COLO829 (cell line): Measurements from ENCODE around the gene NTN1.
"Not testable (repeated sequence)": the region's sequence is repeated elsewhere in the genome, so short reads cannot be mapped to it uniquely, and the experiment has no call there.

Experiments used
- DNase-seq: peaks from one replicate; pipeline ENCODE4 v3.0.0; 2012; ENCODE audit warnings: low spot score

Gene NTN1

DNA sequence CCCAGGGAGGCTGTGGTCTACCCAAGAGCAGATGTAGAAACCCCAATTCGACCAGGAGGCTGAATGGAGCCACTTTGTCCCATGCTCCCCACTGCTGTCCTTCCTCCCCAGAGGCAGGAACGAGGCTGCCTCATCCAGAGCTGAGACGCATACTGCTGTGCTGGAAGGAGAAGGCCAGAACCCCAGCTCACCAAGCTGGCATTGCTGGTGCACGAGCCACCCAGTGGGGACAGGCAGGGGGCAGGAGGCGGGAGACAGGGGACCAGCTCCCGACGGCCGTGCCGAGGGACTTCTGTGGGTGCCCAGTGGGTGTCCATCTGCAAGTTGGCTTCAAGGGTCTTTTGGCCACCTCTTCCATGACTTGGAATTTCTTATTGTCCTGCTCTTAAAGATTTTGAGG, 66.6 kb downstream of the NTN1 start:
- DNase-seq, result no peak

DNA sequence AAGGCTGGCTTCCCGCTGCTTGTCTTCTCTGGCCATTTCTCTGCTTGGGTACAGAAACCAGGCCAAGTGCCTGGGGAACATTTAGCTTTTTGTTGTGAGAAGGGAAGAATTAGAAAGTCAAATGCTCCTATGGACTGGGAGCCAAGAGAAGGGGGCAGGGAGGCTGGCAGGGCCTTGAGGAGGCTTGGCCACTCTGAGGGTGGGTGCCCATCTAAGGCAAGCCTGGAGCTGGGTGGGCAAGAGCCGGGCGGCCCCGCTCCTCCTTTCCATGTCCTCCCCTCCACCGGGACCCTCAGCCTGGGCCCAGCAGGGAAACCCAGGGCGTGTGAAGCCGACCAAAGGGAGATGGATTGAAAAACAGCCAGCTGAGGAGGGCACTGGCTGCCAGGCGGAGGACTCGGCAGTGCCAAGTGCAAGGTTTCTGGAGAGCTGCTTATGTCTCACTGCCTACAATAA, 69.4 kb downstream of the NTN1 start:
- no peak for DNase-seq

DNA sequence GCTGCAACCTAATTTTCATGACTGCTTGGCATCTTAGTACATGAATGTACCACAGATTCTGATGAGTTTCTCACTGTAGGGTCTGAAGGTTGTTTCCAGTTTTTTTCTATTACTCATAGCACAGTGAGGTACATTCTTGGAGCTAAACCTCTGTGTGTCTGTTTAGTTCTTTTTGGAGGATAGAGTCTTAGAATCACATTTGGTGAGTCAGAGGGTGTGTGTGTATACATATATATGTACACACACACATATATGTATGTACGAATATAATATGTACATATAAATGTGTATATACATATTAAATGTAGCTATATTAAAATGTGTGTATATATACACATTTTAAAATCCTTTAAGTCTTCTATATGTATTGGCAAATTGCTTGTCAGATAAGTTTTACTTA, 72.9 kb downstream of the NTN1 start:
- no peak for DNase-seq

DNA sequence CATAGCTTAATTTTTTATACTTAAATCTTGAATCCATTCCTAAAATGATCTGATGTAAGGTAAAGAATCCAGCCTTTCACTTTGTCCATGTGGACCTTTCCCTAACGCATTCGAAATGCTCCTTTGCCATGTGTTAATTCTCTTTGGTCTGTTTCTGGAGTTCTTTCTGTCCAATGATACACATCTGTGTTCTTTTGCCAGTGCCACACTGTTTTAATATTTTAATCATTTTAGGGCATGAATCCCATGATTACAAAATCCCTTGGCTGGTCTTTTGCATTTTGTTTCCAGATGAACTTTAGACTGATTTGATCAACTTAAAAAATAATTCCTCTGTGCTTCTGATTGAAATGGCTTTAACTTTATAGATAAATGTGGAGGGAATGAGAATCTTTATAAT, 74.1 kb downstream of the NTN1 start:
- DNase-seq, result no peak

DNA sequence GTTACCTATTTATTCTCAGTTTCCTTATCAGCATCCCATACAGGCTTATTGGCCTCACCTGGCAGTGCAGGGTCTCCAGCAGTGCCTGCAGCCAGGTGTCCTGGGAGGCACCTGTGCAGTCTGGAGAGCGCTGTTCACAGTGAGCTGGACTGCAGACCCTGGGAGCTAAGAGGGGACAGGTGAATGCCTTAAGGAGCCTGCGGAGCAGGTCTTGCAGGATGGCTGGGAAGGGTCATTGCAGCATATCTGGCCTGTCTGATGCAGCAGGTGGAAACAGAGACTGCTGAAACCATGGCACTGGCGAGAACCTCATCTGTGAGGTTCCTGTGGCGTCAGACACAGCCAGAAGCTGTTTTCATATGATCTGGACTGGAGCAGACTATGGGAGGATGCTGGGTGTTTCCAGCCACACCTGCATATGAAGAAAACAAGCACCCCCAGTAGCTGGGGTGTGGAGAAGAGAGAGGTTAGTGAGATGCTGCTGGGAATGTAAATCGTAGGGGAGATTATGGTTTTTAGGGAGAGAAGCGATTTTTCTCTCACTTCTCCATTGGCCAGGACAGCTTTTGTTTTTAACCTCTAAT, 77.0 kb downstream of the NTN1 start:
- DNase-seq, result no peak

DNA sequence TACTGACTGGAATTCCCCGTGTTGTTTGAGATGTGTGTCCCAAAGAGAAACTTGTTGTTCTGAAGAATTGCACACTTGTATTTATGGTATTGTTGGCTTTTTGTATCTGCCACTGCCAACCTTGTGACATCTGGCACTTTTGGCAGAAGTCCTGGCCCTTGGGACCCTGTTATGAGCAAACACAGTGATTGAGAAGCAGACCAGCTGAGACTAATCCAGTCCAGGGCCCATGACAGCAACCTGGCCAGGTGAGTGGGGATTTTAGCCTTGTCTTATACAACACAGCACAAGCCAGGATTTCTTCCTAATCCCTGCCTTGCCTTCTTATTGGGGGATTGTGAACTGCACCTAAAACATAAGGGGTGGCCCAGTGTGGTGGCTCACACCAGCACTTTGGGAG, 80.0 kb downstream of the NTN1 start:
- DNase-seq, result no peak

DNA sequence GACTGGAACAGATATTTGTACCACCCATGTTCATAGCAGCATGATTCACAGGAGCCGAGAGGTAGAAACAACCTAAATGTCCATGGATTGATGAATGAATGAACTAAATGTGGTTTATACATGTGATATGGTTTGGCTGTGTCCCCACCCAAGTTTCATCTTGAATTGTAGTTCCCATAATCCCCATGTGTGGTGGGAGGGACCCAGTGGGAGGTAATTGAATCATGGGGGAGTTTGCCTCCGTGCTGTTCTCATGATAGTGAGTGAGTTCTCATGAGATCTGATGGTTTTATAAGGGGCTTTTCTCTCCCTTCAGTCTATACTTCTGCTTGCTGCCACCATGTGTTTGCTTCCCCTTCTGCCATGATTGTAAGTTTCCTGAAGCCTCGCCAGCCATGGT, 81.9 kb downstream of the NTN1 start:
- DNase-seq, result not testable (repeated sequence)

DNA sequence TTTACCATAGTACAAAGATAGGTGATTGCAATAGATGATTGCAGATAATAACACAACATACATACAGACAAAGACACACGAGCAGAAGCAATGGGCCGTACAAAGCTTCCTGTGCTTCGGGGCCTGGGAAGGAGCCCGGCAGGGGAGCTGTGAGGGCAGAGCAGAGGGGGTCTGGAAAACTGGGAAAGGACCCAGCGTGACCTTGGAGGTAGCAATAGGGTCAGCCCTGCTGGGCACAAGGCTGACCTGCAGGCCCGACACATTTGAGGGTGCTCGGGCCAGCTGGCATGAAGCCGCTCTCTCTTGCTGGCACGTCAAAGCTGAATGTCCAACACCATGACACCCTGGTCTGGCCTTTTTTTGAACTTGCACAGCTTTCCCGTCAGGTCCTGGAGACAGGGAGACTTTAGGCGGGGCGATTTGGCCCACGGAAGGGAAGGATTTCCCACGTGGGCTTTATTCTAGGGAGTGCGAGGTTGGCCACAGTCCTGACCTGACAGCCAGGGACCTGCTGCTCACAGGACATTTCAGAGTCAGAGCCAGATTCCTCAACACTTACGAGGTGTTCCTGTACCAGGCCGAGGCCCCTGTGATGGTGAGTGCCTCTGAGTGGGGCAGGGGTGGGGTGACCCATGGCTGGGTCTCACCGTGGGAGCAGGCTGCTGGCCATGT, 83.2 kb downstream of the NTN1 start:
- DNase-seq, result no peak

DNA sequence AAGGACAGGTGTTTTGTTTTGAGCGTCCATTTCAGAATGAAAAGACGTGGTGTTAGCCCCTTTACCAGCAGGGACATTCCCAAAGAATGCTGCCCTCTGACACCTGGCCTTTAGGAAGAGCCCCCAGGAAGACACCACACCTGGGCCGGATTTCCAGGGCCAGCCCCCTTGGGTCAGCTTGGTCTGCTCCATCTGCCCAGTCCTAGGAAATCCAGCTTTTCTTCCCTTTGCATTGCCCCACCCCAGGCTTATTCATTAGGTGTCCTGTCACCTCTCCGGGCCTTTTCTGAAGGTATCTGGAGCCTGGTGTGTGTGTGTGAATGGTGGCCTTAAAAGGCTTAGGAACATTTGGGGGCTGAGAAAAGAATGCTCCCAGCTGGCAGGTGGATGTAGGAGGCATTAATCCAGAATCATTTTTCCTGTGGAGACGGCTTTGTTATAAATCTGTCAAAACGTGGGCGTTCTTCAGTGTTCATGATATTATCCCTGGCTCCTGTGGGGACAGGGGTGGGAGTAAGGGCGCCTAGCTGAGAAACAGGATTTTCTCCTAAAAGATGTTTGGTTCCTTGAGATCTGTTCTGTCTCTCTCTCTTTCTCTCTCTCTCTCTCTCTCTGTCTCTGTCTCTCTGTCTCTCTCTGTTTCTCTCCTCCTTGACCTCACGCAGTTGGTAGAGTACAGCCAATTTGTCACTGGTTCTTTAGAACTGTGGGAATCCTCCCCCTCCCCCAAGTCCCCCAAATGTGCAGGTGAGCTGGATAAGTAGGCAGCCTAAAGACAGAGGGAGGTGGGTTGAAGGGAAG, 84.0 kb downstream of the NTN1 start:
- no peak for DNase-seq

DNA sequence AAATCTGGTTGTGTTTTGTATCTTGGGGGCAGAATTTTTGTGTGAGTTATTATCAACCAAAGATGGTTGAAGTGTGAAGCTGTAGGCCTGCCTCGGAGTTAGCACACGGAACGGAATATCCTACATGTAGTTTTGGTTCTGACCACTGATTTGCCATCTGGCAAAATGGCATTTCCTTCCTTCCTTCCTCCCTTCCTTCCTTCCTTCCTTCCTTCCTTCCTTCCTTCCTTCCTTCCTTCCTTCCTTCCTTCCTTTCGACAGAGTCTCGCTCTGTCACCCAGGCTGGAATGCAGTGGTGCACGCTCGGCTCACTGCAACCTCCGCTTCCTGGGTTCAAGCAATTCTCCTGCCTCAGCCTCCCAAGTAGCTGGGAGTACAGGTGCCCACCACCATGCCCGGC, 85.0 kb downstream of the NTN1 start:
- DNase-seq, result not testable (repeated sequence)

DNA sequence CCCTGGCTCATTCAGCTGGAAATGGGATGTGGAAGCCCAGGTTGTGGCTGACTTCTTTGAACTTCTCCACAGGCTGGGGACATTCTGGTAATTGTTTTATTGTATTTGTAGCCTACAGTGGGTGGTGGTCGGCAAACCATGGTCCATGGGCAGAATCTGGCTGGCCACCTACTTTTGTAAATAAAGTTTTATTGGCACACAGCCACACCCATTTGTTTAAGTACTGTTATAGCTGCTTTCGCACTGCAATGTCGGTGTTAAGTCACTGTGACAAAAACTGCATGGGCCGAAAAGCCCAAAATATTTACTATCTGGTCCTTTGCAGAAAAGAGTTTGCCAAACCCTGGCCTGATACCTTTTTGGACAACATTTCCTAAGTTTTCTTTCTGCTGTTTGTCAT, 86.2 kb downstream of the NTN1 start:
- no peak for DNase-seq

DNA sequence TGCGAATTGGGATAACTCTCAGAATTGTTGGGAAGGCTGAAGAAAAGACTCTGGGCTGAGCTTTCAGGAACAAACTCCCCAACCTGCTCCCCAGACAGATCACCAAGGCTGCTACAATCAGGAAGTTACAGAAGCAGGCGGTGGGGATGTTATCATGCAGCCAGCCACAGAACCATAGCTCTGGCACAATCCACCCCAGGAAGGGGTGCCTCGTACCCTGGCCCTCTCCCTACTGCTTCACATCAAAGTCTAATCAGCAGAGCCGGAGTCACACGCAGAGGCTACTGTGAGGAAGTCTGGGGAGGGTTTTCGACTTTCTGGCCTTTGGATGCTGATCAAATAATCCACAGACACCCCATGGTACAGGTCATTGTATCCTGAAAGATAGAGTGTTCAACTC, 86.8 kb downstream of the NTN1 start:
- DNase-seq, result no peak

DNA sequence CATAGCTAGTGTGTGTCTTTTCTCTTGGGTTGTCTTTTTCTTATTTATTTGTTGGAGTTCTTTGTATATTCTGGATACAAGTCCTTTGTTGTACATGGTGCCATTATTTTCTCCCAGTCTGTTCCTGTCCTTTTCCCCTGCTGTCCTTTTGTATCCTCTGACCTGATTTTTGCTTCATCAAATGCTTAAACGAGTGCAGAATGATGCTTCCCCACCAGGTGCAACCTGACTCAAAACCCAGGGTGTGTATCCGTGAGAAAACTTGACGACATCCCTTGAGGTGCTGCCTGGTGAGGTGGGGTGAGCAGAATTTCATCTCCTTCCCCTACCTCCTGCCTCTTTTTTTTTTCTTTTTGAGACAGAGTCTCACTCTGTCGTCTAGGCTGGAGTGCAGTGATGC, 88.6 kb downstream of the NTN1 start:
- no peak for DNase-seq

DNA sequence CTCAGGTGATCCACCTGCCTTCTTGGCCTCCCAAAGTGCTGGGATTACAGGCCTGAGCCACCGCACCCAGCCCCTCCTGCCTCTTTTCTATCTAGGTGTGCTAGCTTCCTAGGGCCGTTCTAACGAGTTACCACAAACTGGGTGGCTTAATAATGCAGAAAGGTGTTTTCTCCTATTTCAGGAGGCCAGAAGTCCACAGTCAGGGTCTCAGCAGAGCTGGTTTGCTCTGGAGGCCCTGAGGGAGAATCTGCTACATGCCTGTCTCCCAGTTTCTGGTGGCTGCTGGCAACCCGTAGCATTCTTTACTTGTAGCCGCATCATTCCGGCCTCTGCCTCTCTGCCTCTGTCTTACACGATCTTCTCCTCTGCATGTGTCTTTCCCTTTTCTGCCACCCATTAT, 89.2 kb downstream of the NTN1 start:
- no peak for DNase-seq

DNA sequence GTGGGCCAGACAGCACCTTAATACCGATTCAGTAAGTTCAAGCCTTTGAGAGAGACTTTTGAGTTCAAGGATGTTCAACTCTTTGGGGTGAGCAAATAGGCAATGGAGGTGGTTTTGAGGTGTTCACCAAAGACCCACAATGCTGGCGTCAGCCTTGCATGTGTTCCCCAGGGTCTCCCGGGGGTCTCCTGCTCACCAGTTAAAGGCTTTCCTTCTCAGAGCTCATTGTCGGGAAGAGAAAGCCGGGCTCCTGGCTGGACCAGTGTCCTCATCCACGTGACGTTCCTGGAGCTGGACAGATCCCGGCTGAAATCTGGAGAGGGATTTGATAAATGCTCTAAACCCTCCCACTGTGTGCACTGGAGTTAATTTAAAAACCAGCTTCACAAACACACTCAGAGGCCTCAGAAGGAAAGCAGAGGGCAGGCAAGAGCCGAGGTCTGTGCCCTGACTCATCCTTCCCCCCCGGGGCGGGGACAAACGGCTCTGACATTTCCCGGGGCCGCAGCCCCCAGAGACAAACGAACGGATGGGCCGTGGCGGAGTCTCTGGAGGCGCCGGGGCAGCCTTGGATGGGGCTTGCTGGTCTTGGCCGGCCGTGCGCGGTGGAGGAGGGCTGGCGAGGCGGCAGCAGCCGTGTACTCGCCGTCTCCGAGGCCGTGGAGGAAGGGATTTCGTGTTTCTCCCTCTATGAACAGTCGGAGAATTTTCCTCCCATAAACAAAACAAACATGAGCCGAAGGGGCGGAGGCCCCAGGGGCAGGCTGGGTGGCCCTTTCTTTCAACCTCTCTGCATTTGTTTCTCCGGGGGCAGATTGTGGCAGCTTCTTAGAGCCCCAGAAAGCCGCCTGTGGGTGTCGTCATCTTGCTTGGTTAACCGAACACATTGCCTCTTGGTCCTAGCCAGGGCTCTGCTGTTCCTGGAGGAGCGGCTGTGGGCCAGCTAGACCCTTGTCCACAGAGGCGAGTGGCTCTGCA, 94.2 kb downstream of the NTN1 start:
- DNase-seq, result peak; percentile 8

DNA sequence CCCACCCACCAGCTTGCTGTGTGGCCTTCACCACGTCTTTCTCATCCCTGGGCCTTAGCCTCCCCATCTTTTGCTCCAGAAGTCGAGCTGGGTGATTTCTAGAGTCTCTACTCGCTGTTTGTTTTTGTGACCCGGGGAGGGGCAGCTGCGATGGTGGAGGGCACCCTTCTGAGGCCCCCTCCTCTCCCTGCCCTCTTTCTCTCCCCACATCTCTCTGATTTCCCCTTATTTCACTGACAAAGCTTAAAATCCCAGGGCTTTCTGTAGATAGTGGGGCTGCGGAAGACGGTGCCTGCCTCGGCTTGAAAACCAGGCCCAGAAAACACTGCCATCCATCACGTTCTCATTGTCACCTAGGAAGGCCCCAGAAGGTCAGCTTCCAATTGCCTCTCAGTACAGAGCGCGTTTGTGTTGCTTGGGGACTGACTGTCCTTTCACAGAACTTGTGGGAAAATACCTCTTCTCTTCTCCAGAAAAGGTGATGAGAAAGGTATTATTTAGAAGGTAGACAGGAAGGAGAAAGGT, 95.1 kb downstream of the NTN1 start:
- DNase-seq, result no peak

DNA sequence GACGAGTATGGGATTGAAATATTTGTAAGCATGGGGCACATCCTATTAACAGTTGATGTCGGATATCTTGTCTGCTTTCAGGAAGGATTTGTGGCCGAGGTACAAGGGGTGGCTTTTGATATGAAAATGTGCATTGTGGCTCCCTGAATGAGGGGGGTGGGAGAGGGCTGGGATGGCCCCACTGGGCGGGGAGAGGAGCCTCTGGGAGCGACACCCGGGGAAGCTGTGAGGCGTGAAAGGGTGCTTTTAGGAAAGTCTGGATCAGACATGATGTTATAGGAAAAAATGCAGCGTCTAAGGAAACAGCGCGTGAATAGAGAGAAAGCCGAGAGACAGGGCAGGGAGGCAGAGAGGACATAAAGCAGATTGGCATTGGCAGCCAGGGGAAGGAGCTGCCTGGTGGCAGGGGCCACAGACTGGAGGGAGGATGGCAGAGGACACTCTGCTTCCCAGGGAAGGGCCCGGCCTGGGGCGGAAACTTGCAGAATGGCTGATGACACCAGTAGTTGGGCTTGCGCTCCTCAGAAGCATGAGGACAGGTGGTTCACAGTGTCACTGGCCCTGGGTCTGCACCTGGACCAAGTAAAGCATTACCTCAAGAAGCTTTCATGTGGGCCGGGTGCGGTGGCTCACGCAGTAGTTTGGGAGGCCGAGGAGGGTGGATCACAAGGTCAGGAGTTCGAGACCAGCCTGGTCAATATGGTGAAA, 95.7 kb downstream of the NTN1 start:
- no peak for DNase-seq

DNA sequence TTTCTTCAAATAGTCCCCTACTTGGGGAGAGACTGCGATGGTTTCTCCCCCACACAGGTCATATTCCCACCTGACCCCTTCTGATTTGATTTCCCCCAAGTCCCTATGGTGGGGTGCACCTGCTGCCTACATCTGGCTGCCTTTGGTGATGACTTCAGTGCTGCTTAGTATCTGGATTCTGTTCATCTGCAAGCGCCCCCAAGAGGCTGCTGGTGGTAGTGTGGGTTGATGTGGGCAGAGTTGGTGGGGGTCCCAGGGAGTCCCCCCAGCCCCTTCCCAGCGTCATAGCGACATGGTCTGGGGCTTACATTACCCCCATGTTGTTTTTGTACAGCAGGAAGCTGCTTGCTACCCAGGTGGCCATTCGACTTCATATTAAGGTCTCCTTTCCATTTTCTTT, 99.2 kb downstream of the NTN1 start:
- DNase-seq, result no peak

DNA sequence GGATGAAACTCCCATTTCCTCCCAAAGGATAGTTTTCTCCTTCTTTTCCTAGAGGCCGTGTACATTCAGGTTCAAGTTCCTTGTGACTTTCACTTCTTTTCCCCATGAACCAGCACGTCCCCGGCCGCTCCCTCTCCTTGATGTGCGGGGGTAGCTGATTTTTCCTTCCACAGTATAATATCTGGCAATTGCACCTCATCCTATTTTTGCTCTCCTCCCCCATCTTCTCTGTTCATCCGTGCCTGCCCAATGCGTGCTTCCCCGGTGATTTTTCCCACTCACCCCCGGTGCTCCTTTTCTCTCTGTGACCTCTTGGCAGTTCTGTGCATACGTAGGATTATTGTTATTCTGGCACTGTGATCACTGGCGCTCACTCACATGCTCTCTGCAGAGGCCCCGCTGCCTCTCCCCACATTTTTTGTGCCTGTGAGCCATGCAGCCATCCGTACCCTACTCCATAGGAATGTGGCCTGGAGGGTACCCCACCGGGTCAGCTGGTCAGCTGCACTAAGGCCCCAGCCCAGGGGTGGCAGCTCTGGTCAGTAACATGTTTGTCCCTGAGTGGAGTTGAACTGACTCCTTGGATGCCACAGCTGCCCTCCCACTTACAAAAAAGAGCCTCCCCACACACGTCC, 100.0 kb downstream of the NTN1 start:
- DNase-seq, result no peak

DNA sequence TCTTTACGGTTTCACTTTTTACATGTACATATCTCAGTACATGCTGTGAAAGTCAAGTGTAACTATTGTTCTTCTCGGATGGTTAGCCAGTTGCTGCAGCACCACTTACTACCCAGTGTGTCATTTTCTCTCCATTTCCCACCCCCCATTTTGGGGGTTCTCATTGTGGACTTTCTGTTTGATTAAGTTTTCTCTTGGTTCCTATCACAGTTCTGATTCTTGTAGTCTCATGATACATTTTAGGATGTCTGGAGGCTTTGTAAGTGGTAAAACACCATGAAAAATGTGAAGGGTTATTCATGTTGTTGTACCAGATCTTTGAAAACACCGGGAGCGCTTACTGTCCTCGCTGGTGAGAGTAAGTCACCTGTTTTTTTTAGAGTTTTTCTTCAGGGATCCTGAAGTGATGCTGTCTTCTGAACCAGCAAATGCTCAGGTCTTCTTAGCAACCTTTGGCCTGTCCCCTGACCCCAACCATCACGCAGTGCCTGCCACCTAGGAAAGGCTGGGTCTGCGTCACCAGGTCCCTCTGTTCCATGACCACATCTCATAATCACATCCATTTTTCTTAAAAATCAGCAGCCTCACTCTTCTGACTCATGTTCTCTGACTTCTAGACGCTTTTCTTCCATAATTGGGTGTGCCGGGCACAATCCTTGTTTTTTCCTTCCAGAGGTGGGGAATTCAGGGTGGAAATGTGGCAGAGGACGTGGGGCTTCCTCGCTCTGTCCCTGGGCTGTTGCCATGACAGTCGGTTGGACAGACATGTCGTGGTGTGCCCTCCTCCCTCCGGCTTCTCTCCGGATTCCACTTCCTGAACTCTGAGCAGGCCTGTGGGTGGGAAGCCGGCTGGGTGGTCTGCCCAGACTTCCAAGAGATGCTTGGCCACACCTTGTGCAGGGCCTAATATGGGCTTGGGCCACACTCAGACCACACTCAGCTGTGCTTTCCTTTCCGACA, 102.6 kb downstream of the NTN1 start:
- DNase-seq, result no peak
